HT-29 (cell line): Measurements from ENCODE around the gene MLST8. TPM values are rescaled to one million over a fixed set of nuclear protein-coding genes. Genes with fewer than 3 reads are reported as not detected.

Experiments
- DNase-seq: peaks from one replicate; pipeline ENCODE4 v3.0.0-alpha.2; 2015; ENCODE audit warnings: low spot score
- total RNA-seq: library from RNA; depleted of rRNA; stranded (reverse); fragments of >200 nt; shearing (Covaris generic); gene quantifications from 2 replicates; pipeline ENCODE4 v1.2.3, GENCODE V29; 2014

Gene MLST8
- total RNA-seq, 1 experiment from 2014 or later, result 98.9 TPM

- DNase-seq, result no peak
These were observed 3.1 kb downstream of the MLST8 start for GRCh38 chr16:2208308-2208707.

DNA sequence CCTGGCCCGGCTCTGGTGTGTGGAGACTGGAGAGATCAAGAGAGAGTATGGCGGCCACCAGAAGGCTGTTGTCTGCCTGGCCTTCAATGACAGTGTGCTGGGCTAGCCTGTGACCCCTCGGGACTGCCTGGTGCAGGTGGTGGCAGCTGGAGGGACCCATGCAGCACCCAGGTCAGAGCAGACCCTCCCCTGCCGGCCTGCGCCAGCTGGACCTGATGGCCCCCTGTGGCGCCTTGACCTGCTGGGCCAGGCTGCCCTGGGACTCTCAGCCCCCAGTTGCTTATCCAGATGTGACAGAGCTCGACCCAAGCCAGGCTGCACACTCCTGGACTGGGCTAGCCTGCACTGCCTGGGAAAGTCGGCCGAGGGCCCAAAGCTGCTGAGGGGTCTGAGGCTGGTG, 3.5 kb downstream of the MLST8 start:
- DNase-seq, result no peak

GRCh38 chr16:2209258-2210008, 4.2 kb downstream of the MLST8 start:
- no peak for DNase-seq

DNA sequence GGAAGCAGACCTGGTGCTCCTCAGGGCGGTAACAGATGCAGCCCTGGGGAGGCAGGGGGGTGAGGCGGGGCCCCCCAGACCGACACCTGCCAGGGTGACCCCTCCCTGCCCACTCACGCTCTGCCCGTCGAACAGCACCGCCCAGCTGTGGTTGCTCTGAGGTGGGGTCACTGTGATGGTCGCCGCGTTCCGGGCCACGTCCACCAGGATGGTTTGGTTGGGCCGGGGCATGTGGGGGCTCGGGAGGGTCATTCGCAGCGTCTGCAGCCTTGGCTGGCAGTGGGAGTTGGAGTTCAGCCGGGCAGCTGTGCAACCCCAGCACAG, 4.7 kb downstream of the MLST8 start:
- no peak for DNase-seq

- no peak for DNase-seq
These were observed 5.4 kb downstream of the MLST8 start, which contains the start of gene BRICD5 for GRCh38 chr16:2210386-2211365. Gene BRICD5 (minus strand): TSS chr16:2210863. CDS start chr16:2210833, 30 bp downstream.

DNA sequence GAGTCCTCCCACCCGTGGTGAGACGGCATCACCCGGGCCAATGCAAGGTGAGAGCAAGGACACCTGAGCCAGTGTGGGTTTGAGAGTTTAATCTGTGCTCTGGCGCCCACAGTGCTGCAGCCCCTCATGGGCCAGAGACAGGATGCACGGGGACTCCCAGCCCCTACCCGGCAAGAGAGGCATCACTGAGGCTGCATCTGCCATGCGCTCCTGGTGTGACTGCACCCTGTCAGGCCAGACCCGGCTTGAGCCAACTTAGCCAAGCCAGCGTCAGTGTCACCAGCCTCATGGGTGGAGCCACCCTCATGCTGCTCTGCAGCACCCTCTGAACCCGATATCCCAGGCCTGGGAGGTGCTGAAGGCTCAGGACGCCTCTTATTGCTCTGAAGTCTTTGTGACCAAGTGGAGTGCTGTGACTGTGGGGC, 6.7 kb downstream of the MLST8 start:
- no peak for DNase-seq

DNA sequence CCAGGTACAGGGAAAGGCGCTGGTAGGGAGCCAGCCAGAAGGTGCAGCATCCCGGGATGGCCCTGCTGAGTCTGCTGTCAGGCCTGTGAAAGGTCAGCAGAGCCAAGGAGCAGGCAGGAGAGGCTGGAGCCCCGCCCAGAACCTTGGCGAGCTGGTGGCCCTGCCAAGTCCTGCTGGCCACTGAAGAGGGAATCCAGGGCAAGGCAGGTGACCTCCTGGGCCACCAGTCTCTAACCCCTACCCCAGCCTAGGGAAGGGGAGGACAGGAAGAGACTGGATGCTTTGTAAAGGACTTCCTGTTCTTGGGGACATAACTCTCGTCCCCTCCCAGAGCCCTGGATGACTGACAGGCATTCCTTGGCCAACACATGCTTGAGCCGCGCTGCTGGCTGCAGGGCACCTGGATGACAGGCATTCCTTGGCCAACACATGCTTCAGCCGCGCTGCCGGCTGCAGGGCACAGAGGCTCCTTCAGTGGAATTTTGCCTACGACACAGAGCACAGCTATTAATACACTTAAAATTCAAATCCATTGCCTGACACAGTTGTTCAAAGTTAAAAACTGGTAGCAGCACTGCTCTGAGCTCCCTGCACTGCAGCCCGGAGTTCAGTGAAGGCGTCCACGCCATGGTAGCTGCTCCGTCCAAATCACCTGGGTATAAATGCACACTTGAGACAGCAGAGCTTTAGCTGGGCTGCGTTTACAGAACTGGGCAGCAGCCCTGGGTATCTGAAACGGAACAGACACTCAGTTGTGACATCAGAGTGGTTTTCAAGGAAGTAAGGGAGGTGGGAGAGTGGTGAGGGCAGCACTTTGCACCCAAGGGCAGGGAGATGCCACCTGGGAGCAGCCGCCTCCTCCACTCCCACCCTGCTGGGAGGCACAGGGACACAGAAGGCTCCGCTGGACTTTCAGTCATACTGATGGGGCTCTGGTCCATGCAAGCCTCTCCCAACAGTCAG, 7.4 kb downstream of the MLST8 start:
- peak; percentile 67 for DNase-seq

DNA sequence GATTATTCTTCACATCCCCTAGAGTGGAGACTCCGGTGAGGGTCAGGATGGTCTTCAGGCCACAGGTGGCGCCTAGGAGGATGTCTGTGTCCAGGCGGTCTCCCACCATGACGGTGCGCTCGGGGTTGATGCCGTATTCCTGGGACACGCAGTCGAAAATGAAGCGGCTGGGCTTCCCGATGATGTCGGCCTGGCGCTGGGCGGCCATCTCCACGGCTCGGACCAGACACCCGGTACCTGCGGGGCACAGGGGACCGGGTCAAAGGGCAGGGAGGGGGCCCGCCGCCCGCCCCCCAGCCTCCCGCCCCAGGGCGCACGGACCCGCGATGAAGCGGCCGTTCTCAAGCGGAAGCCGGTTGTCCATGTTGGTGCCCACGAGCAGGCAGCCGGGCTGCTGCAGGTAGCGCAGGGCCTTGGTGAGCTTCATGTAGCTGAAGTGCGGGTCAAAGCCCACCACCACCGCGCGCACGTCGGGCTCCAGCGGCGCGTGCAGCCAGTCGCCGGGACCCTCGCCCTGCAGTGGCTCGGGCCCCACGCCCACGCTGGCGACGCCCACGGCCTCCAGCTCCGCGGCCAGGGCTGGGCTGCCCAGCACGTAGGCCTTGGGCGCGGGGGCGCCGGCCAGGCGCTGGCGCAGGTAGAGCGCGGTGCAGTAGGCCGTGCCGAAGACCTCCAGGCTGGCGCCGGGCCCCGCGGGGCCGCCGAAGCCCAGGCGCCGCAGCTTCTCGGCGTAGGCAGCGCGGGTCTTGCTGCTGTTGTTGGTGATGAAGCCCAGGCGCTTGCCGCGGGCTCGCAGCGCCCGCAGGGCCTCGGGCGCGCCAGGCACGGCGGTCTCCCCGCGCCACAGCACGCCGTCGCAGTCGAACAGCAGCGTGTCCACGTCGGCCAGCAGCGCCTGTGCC, 8.8 kb downstream of the MLST8 start:
- no peak for DNase-seq

- DNase-seq, result no peak
These were observed 9.4 kb downstream of the MLST8 start, which contains the start of gene PGP for GRCh38 chr16:2214719-2214968. Gene PGP (minus strand): TSS chr16:2214840. CDS start chr16:2214777, 63 bp downstream.

DNA sequence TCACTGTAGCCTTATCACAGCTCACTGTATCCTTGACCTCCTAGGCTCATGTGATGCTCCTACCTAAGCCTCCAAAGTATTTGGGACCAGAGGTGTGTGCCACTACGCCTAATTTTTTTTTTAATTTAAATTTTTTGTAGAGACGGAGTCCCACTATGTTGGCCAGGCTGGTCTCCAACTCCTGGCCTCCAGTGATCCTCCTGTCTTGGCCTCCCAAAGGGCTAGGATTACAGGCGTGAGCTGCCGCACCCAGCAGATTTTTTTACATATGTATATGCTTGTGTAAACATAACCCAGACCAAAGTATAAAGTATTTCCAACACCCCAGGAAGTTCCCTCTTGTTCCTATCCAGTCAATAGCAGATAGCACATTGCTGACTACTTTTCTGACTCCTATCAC, 11.1 kb downstream of the MLST8 start:
- DNase-seq, result no peak

GRCh38 chr16:2223221-2223941, 18.1 kb downstream of the MLST8 start, which contains the start of gene E4F1:
Gene E4F1 (plus strand): TSS chr16:2223591. CDS start chr16:2223614, 23 bp downstream.
- peak; percentile 98 for DNase-seq

DNA sequence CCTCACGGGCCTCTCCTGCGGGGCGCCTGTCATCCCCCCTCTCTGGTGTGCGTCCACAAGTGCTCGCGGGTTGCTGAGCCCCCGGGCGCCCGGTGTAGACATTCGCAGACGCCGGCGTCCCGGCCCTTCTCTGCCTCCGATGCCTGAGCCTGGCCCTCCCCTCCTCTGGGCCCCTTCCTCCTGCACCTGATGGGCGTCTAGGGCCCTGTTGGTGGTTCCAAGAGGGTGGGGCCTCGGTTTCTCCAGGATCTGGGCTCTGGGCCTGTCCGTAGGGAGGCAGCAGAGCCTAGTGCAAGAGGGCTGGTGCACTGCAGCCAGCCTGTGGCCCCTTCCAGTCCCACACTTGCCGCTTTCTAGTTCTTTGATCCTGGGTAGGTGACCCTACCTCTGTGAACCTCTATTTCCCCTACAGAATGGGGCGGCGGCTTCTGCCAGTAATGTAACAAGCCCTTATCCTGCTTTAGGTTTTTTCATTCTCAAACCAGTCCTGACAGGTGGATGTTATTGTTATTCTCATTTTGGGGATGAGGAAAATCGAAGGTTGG, 18.8 kb downstream of the MLST8 start:
- peak; percentile 61 for DNase-seq

DNA sequence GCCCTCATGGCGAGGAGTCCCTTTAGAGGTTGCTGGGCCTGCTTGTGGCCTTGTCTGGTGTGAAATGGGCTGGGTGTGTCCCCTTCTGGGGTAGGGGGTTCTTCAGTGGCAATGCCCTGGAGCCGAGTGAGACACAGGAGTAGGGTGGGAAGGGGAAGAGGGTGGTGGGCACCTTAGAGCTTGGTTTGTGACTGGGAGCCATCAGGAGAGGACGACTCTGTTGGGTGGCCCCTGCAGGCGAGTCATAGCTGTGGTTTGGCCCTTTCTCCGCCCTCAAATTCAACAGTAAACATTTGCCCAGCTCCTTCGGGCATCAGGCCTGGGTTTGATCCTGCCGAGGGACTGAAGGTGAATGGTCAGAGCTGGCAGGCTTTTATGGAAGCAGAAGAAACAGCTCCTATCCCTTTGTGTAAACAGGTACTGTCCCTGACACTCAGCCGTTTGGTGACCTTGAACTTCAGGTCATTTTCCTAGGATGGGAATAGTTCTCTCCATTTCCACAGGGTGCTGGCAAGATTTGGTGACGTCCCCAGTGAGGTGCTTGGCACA, 21.1 kb downstream of the MLST8 start:
- DNase-seq, result peak; percentile 38

GRCh38 chr16:2226918-2227317, 21.7 kb downstream of the MLST8 start:
- DNase-seq, result no peak

GRCh38 chr16:2228161-2228824, 23.0 kb downstream of the MLST8 start:
- DNase-seq, result no peak

DNA sequence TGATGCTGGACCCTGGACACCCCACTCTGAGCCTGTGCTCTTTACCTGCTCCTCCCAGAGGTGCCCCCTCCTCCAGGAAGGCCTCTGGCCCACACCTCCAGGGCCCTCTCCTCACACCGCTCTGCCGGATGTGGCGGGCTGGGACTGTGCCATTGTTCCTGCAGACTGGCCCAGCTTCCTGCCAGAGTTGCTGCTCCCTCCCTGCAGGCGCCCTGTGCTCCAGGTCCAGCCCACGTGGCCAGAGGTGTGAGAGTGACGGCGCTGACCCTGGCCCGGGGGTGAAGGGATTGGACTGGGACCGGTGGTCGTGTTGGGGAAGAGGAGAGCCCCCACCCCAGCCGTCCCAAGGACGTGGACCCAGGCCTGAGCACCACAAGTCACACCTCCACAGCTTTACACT, 23.8 kb downstream of the MLST8 start:
- no peak for DNase-seq

DNA sequence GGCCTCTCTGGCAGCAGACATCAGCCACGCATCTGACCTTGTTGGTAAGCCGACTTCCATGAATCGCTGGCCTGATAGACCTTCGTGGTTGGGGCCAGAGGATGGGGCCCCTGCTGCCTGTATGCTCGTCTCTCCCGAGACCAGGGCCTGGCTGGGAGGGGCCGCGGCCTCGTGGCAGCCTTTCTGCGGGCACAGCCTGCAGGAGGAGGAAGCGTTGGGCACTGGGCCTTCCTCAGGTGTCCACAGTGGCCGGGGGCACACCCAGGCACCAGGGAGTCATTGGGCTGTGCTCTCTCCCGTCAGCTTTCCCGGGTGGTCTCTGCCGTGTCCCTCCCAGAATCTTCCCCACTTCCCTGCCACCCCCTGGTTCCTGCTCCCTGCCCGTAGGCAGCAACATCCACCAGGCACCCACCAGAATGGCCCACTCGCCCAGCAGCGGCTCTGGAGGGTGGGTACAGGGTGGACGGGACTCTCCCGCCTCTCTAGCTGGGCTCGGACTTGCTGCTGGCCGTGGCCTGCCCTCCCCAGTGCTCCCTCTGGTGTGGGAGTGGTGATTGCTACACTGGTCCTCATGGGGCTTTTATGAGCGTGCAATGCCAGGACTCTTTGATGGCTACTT, 24.5 kb downstream of the MLST8 start:
- no peak for DNase-seq

DNA sequence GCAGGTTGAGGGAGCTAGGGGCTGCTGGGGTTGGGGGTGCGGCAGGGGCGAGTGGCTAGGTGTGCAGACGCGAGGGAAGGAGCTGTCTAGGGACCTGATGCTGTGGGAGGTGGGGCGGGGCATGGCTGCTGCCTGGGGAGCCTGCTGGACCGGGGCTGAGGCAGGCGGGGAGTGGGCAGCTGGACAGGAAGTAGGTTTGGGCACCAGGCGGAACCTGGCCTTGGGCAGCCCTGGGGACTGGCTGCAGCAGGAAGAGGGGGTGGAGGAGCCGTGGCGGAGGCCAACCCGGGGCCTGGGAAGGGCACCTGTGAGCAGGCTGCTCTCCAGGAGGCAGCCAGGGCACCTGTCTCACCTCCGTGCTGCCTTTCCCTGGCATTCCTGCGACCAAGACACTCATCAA, 25.1 kb downstream of the MLST8 start:
- no peak for DNase-seq
